NB4 (cell line): ENCODE data around the gene MSANTD1.
A peak's percentile ranks its signal among the peaks of the same experiment; 100 is the strongest.
"Not testable (repeated sequence)": the region's sequence is repeated elsewhere in the genome, so short reads cannot be mapped to it uniquely, and the experiment has no call there.

ENCODE experiments used
- DNase-seq: peaks from one replicate; pipeline ENCODE4 v3.0.0; 2010; ENCODE audit warnings: low read depth
- H3K4me3 ChIP-seq: one replicate; pipeline ENCODE4 v1.5.1; 2011; ENCODE audit warnings: mild to moderate bottlenecking, low read depth, low read length, moderate library complexity
- CTCF ChIP-seq: IDR thresholded peaks from one replicate; pipeline ENCODE4 v1.5.1; 2012; ENCODE audit warnings: low read depth, low read length
- MAX ChIP-seq: IDR thresholded peaks from 2 replicates; pipeline ENCODE4 v1.6.1; 2011; ENCODE audit warnings: low read depth, low read length
- MYC ChIP-seq: IDR thresholded peaks from 2 replicates; pipeline ENCODE4 v1.6.1; 2011; ENCODE audit warnings: low read depth, low read length
- POLR2A ChIP-seq: IDR thresholded peaks from 2 replicates; pipeline ENCODE4 v1.6.1; 2011; ENCODE audit warnings: mild to moderate bottlenecking; ENCODE audit not compliant: insufficient read length; ENCODE audit errors: extremely low read depth

Gene MSANTD1

GRCh38 chr4:3299122-3299975, 50.4 kb downstream of the MSANTD1 start:
- no peak for DNase-seq
- TF ChIP-seq MAX (no peak), CTCF (no peak), MYC (no peak), POLR2A (no peak)
- H3K4me3 ChIP-seq, result no peak overlapping the region

GRCh38 chr4:3299976-3300671, 51.2 kb downstream of the MSANTD1 start:
- H3K4me3 ChIP-seq, result no peak overlapping the region
- DNase-seq, result no peak

GRCh38 chr4:3300882-3301281, 51.9 kb downstream of the MSANTD1 start:
- not testable (repeated sequence) for H3K4me3 ChIP-seq, DNase-seq

More at GRCh38 chr4:3299976-3300671, 51.2 kb downstream of the MSANTD1 start:
- TF ChIP-seq CTCF (no peak), MAX (no peak), MYC (no peak), POLR2A (no peak)

GRCh38 chr4:3301450-3302172, 52.7 kb downstream of the MSANTD1 start:
- TF ChIP-seq MYC, result no peak
- no peak for TF ChIP-seq POLR2A
- TF ChIP-seq MAX, result no peak
- TF ChIP-seq CTCF, result no peak
- DNase-seq, result no peak
- H3K4me3 ChIP-seq, result no peak overlapping the region

- DNase-seq, result peak; percentile 67
- TF ChIP-seq MYC (no peak), MAX (no peak), POLR2A (no peak), CTCF (no peak)
- H3K4me3 ChIP-seq, result no peak overlapping the region
These were observed 53.3 kb downstream of the MSANTD1 start for GRCh38 chr4:3302173-3302785.
